GM12865 (cell line): ENCODE results near the gene CCDC191.

ENCODE experiments used
- DNase-seq: peaks from one replicate; pipeline ENCODE4 v3.0.0; 2010; ENCODE audit warnings: low read depth
- H3K4me3 ChIP-seq: 2 replicates; pipeline ENCODE4 v1.5.1; 2011; ENCODE audit warnings: mild to moderate bottlenecking, low read depth, low read length, control low read depth
- CTCF ChIP-seq: IDR thresholded peaks from 2 replicates; pipeline ENCODE4 v1.5.1; 2011; ENCODE audit warnings: low read length, control low read depth, low read depth, inconsistent platforms; ENCODE audit not compliant: insufficient read depth; ENCODE audit errors: missing control alignments

CCDC191 gene

GRCh38 chr3:114060906-114061655 is 4.8 kb upstream of the CCDC191 start:
- TF ChIP-seq CTCF: no peak
- no peak overlapping the region for H3K4me3 ChIP-seq
- no peak for DNase-seq

- H3K4me3 ChIP-seq: no peak overlapping the region
- no peak for TF ChIP-seq CTCF
- no peak for DNase-seq
Measured at GRCh38 chr3:114058646-114059045, 2.3 kb upstream of the CCDC191 start.

- no peak for DNase-seq
- peak overlapping the region; percentile 80 for H3K4me3 ChIP-seq
- TF ChIP-seq CTCF: no peak
Measured at GRCh38 chr3:114057011-114057347, 653 bp upstream of the CCDC191 start.

GRCh38 chr3:114052216-114052615 is 4.1 kb downstream of the CCDC191 start:
- TF ChIP-seq CTCF: no peak
- DNase-seq: no peak
- no peak overlapping the region for H3K4me3 ChIP-seq

GRCh38 chr3:114043205-114043604 is 13.1 kb downstream of the CCDC191 start:
- no peak for TF ChIP-seq CTCF
- DNase-seq: no peak
- H3K4me3 ChIP-seq: no peak overlapping the region

- DNase-seq: no peak
- TF ChIP-seq CTCF: no peak
- H3K4me3 ChIP-seq: no peak overlapping the region
Measured at GRCh38 chr3:114035896-114036295, 20.4 kb downstream of the CCDC191 start.

GRCh38 chr3:114034787-114035545 is 21.4 kb downstream of the CCDC191 start:
- no peak overlapping the region for H3K4me3 ChIP-seq
- DNase-seq: no peak
- TF ChIP-seq CTCF: no peak
